HG03565 (cell line): ENCODE data around the gene TMEM259.

Experiments
- ATAC-seq: cut with Tn5 transposase; IDR thresholded peaks from one replicate; pipeline ENCODE4 v1.9.1; 2021; ENCODE audit warnings: mild to moderate bottlenecking, moderate library complexity; ENCODE audit not compliant: unreplicated experiment

The TMEM259 gene

GRCh38 chr19:1004803-1005664 is 15.9 kb downstream of the TMEM259 start:
- ATAC-seq, result no peak

- ATAC-seq, result no peak
Measured at GRCh38 chr19:1004204-1004802, 16.6 kb downstream of the TMEM259 start.

- no peak for ATAC-seq
Measured at GRCh38 chr19:1003283-1003682, 17.6 kb downstream of the TMEM259 start.

GRCh38 chr19:1002600-1002999 is 18.3 kb downstream of the TMEM259 start:
- no peak for ATAC-seq

GRCh38 chr19:1001538-1002166 is 19.3 kb downstream of the TMEM259 start:
- ATAC-seq, result no peak

- ATAC-seq, result no peak
Measured at GRCh38 chr19:1000591-1001537, 20.1 kb downstream of the TMEM259 start.

- no peak for ATAC-seq
Measured at GRCh38 chr19:1000095-1000494, 20.8 kb downstream of the TMEM259 start, which contains the start of gene GRIN3B. GRIN3B (plus strand) TSS chr19:1000419; CDS start chr19:1000438, 19 bp downstream.

GRCh38 chr19:999379-999719 is 21.6 kb downstream of the TMEM259 start:
- no peak for ATAC-seq

GRCh38 chr19:998064-998463 is 22.9 kb downstream of the TMEM259 start:
- no peak for ATAC-seq

GRCh38 chr19:996051-996838 is 24.7 kb downstream of the TMEM259 start:
- ATAC-seq, result no peak

GRCh38 chr19:995051-995827 is 25.7 kb downstream of the TMEM259 start:
- no peak for ATAC-seq

GRCh38 chr19:994516-994915 is 26.4 kb downstream of the TMEM259 start:
- ATAC-seq, result no peak

GRCh38 chr19:993831-994393 is 27.0 kb downstream of the TMEM259 start:
- ATAC-seq, result no peak

GRCh38 chr19:993361-993830 is 27.5 kb downstream of the TMEM259 start:
- no peak for ATAC-seq

GRCh38 chr19:992670-993055 is 28.3 kb downstream of the TMEM259 start:
- ATAC-seq, result no peak

GRCh38 chr19:991932-992669 is 28.8 kb downstream of the TMEM259 start:
- ATAC-seq, result no peak

- ATAC-seq, result no peak
Measured at GRCh38 chr19:991174-991931, 29.6 kb downstream of the TMEM259 start.
